WTC11 (cell line): ENCODE measurements around the gene ATP6V1F. TPM values are rescaled to one million over a fixed set of nuclear protein-coding genes. Genes with fewer than 3 reads are reported as not detected.

Experiments used
- ATAC-seq: fragments of 200-7000 bp; cut with Tn5 transposase; 2 replicates; pipeline ENCODE4 v1.10.0; 2021; ENCODE audit warnings: mild to moderate bottlenecking, moderate library complexity
- CTCF ChIA-PET: fragments of 300-600 bp; sonication (Branson Sonifier 250); formaldehyde crosslinking; loops from one replicate; lab custom pipeline; 2021; ENCODE audit warnings: antibody characterized with exemption; lab: Charles Lee
- POLR2A ChIA-PET: fragments of 350-600 bp; sonication (Branson Sonifier 250); formaldehyde crosslinking; loops from one replicate; lab custom pipeline; 2021; ENCODE audit warnings: antibody characterized with exemption; lab: Charles Lee
- DNase-seq: peaks from one replicate; pipeline ENCODE4 v3.0.0; 2021; ENCODE audit warnings: low spot score
- H3K27ac Mint-ChIP-seq: 2 replicates; pipeline ENCODE4 v1.8.0; 2021; ENCODE audit warnings: mixed read lengths
- H3K27me3 Mint-ChIP-seq: 2 replicates; pipeline ENCODE4 v1.8.0; 2021; ENCODE audit warnings: low read depth, mild to moderate bottlenecking, moderate library complexity, mixed read lengths
- H3K36me3 Mint-ChIP-seq: 2 replicates; pipeline ENCODE4 v1.8.0; 2021; ENCODE audit warnings: mixed read lengths
- H3K4me1 Mint-ChIP-seq: 2 replicates; pipeline ENCODE4 v1.8.0; 2022; ENCODE audit warnings: mixed read lengths
- H3K4me3 Mint-ChIP-seq: 2 replicates; pipeline ENCODE4 v1.8.0; 2021; ENCODE audit warnings: mild to moderate bottlenecking, moderate library complexity, mixed read lengths
- H3K9me3 Mint-ChIP-seq: 2 replicates; pipeline ENCODE4 v1.8.0; 2021; ENCODE audit warnings: mixed read lengths
- ATF2 ChIP-seq: sonication (generic); formaldehyde crosslinking; IDR thresholded peaks from 2 replicates; pipeline ENCODE4 v1.8.1; 2022; ENCODE audit warnings: low read depth, missing genetic modification reagents, borderline replicate concordance
- ETV6 ChIP-seq: sonication (generic); formaldehyde crosslinking; IDR thresholded peaks from 2 replicates; pipeline ENCODE4 v1.8.1; 2022; ENCODE audit warnings: mild to moderate bottlenecking, missing genetic modification reagents
- FOXK1 ChIP-seq: sonication (generic); formaldehyde crosslinking; IDR thresholded peaks from 2 replicates; pipeline ENCODE4 v1.8.0; 2022; ENCODE audit warnings: mild to moderate bottlenecking, moderate library complexity, missing genetic modification reagents
- FOXP1 ChIP-seq: sonication (generic); formaldehyde crosslinking; IDR thresholded peaks from 2 replicates; pipeline ENCODE4 v1.8.0; 2022; ENCODE audit warnings: missing genetic modification reagents, mild to moderate bottlenecking, moderate library complexity, borderline replicate concordance
- FOXP4 ChIP-seq: sonication (generic); formaldehyde crosslinking; IDR thresholded peaks from 2 replicates; pipeline ENCODE4 v1.8.0; 2022; ENCODE audit warnings: mild to moderate bottlenecking, missing genetic modification reagents
- HMGXB4 ChIP-seq: sonication (generic); formaldehyde crosslinking; IDR thresholded peaks from 2 replicates; pipeline ENCODE4 v1.8.1; 2023; ENCODE audit warnings: mild to moderate bottlenecking, moderate library complexity, missing genetic modification reagents
- MLX ChIP-seq: sonication (generic); formaldehyde crosslinking; IDR thresholded peaks from 2 replicates; pipeline ENCODE4 v1.8.1; 2023; ENCODE audit warnings: mild to moderate bottlenecking, missing genetic modification reagents, moderate library complexity
- MYBL2 ChIP-seq: sonication (generic); formaldehyde crosslinking; IDR thresholded peaks from 2 replicates; pipeline ENCODE4 v1.8.1; 2023; ENCODE audit warnings: mild to moderate bottlenecking, moderate library complexity, missing genetic modification reagents
- NR1H2 ChIP-seq: sonication (generic); formaldehyde crosslinking; IDR thresholded peaks from 2 replicates; pipeline ENCODE4 v1.9.0; 2021; ENCODE audit warnings: mild to moderate bottlenecking, moderate library complexity, missing genetic modification reagents
- NR3C1 ChIP-seq: sonication (generic); formaldehyde crosslinking; conservative IDR thresholded peaks from 2 replicates; pipeline ENCODE4 v1.8.1; 2023; ENCODE audit warnings: low read depth, mild to moderate bottlenecking, missing genetic modification reagents
- SP1 ChIP-seq: sonication (generic); formaldehyde crosslinking; conservative IDR thresholded peaks from 2 replicates; pipeline ENCODE4 v1.8.1; 2022; ENCODE audit warnings: missing genetic modification reagents
- TEAD4 ChIP-seq: sonication (generic); formaldehyde crosslinking; IDR thresholded peaks from 2 replicates; pipeline ENCODE4 v1.8.0; 2022; ENCODE audit warnings: mild to moderate bottlenecking, missing genetic modification reagents
- USF1 ChIP-seq: sonication (generic); formaldehyde crosslinking; IDR thresholded peaks from 2 replicates; pipeline ENCODE4 v1.8.0; 2022; ENCODE audit warnings: mild to moderate bottlenecking, missing genetic modification reagents
- USF2 ChIP-seq: sonication (generic); formaldehyde crosslinking; IDR thresholded peaks from 2 replicates; pipeline ENCODE4 v1.8.1; 2023; ENCODE audit warnings: mild to moderate bottlenecking, missing genetic modification reagents, moderate library complexity
- ZNF425 ChIP-seq: fragments of 250-450 bp; sonication (Bioruptor Pico); conservative IDR thresholded peaks from 2 replicates; pipeline ENCODE4 v1.9.0; 2021; ENCODE audit warnings: mild to moderate bottlenecking
- ZSCAN18 ChIP-seq: fragments of 250-450 bp; sonication (Bioruptor Pico); IDR thresholded peaks from 2 replicates; pipeline ENCODE4 v2.1.2; 2022; ENCODE audit warnings: mild to moderate bottlenecking, moderate library complexity
- total RNA-seq: library from RNA; stranded (reverse); gene quantifications from 3 replicates; pipeline ENCODE4 v1.2.3, GENCODE V29; 2021

The ATP6V1F gene
- total RNA-seq, 1 experiment from 2014 or later: 117 TPM

GRCh38 chr7:128831178-128831993 lies 31.3 kb upstream of the ATP6V1F start:
- Mint-ChIP-seq H3K27me3 (peaks cover 32% of the 10 kb centered on the region), H3K9me3 (no peaks in the 10 kb centered on the region), H3K27ac (no peak overlapping the region), H3K4me1 (peaks cover 39% of the 10 kb centered on the region)
- DNase-seq (peak; percentile 55), ATAC-seq (peak; percentile 21)
- CTCF ChIA-PET: interaction anchor here (0.6 to 5.8 kb wide), 15 partner anchors 10 to 450 kb away, joined by 3 to 97 read pairs (median 5); partner anchors contain the start of gene ATP6V1F
- TF ChIP-seq FOXP1 (CRISPR knock-in tag) (no peak), MYBL2 (CRISPR knock-in tag) (peak; percentile 14), NR1H2 (CRISPR knock-in tag) (no peak), SP1 (0 out of 2 replicates have a peak, but pooled peaks have one; percentile 15), TEAD4 (CRISPR knock-in tag) (no peak), USF2 (CRISPR knock-in tag) (no peak), NR3C1 (CRISPR knock-in tag) (no peak), ZNF425 (CRISPR knock-in tag) (no peak), MLX (CRISPR knock-in tag) (no peak), ZSCAN18 (CRISPR knock-in tag) (no peak)
- TF ChIP-seq, all 79 proteins: peak for 2
- peak overlapping the region; percentile 77 for H3K4me3 Mint-ChIP-seq
- POLR2A ChIA-PET: interaction anchor here (0.6 to 1.6 kb wide), 10 partner anchors 9 to 278 kb away, joined by 3 to 6 read pairs (median 3); partner anchors contain the start of gene CALU
- no peaks in the 10 kb centered on the region for H3K36me3 Mint-ChIP-seq

GRCh38 chr7:128831994-128832879 lies 30.4 kb upstream of the ATP6V1F start:
- no peaks in the 10 kb centered on the region for H3K9me3 Mint-ChIP-seq
- H3K4me1 Mint-ChIP-seq: peaks cover 39% of the 10 kb centered on the region
- no peak overlapping the region for H3K27ac Mint-ChIP-seq
- H3K27me3 Mint-ChIP-seq: peaks cover 32% of the 10 kb centered on the region
- DNase-seq (peak; percentile 53), ATAC-seq (peak; percentile 37)
- ChIA-PET POLR2A (interaction anchor here (0.6 to 1.6 kb wide), 11 partner anchors 9 to 277 kb away, joined by 3 to 6 read pairs (median 3); partner anchors contain the start of genes CALU and CCDC136), CTCF (interaction anchor here (0.5 to 5.8 kb wide), 24 partner anchors 9 to 478 kb away, joined by 3 to 97 read pairs (median 4); partner anchors contain the start of genes ATP6V1F and KCP)
- H3K4me3 Mint-ChIP-seq: peak overlapping the region; percentile 77
- H3K36me3 Mint-ChIP-seq: no peaks in the 10 kb centered on the region
- TF ChIP-seq FOXK1 (CRISPR knock-in tag) (no peak), FOXP4 (CRISPR knock-in tag) (0 out of 2 replicates have a peak, but pooled peaks have one; percentile 35), ZSCAN18 (CRISPR knock-in tag) (no peak), ATF2 (CRISPR knock-in tag) (no peak), ETV6 (0 out of 2 replicates have a peak, but pooled peaks have one; percentile 18), SP1 (no peak), USF1 (no peak), HMGXB4 (peak; percentile 51; the same call in 1 of the 2 replicates)
